ENCODE results near the gene SH3RF3.

DNA sequence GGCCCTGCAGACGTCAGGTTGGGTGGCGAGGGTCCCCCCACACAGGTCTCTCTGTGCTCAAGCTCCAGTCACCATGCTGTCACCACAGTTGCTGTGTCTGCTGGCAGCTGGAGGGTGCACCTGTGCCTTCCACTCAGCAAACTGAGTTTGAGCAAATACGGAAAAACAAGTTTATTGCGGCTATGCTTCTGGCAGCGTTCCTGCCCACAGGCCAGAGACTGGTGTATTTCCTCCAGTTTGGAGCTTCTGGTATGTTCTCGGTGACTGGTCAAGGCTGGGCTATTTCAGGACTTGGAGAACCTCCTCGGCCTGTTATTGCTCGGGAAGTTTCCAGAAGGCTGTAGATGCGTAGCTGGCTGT, 352.2 kb downstream of the SH3RF3 start:
- TF ChIP-seq, protein P1, sequence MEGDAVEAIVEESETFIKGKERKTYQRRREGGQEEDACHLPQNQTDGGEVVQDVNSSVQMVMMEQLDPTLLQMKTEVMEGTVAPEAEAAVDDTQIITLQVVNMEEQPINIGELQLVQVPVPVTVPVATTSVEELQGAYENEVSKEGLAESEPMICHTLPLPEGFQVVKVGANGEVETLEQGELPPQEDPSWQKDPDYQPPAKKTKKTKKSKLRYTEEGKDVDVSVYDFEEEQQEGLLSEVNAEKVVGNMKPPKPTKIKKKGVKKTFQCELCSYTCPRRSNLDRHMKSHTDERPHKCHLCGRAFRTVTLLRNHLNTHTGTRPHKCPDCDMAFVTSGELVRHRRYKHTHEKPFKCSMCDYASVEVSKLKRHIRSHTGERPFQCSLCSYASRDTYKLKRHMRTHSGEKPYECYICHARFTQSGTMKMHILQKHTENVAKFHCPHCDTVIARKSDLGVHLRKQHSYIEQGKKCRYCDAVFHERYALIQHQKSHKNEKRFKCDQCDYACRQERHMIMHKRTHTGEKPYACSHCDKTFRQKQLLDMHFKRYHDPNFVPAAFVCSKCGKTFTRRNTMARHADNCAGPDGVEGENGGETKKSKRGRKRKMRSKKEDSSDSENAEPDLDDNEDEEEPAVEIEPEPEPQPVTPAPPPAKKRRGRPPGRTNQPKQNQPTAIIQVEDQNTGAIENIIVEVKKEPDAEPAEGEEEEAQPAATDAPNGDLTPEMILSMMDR (IDR thresholded peaks at IDR 0.05) = no peak
- no peak for TF ChIP-seq EZH2 (IDR thresholded peaks at IDR 0.05)
